ENCODE data around the gene SCAMP4.

SCAMP4 gene

DNA sequence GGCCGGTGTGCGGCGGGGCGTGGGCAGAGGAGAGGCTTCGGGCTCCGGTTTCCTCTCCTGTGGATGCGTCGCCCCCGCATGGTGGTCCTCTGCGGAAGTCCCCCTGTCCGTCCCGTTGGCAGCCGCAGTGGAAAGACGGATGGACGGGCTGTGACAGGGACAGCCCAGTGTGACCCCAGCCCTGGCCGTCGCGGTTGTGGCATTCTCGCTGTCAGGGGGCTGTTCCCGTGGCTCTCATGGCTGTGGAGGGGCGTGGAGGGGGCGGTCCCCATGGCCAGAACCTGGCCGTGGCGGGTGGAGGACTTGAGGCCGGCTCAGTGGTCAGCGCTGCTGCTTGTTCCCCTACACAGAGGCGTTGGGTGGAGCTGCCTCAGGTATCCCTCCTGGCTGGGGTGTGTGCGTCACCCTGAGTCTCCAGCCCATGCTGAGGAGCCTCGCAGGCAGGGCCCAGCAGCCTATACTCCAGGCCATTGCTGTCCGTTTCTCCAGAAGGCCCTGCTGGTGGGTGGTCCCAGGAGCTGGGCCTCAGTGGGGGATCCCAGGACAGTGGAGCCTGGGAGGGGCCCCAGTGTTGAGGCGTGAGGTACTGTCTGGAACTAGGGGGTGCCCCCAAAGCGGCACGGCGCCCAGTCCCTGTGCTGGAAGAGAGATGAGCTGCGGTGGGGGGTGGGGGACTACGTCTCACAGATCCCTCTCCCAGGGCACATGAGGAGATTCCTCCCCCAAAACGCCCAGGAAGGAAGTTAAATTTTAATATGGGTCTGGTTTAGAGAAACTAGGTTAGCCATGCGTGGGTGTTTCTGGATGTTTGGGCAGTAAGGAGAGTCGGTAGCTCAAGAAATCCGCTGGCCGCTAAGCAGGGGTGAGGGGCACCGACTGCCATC is 56.0 kb downstream of the SCAMP4 start:
- in situ Hi-C loops (cut with HindIII; ENCODE audit: low sequenced_read_pairs), result no loop called here
- TF ChIP-seq, protein P1, sequence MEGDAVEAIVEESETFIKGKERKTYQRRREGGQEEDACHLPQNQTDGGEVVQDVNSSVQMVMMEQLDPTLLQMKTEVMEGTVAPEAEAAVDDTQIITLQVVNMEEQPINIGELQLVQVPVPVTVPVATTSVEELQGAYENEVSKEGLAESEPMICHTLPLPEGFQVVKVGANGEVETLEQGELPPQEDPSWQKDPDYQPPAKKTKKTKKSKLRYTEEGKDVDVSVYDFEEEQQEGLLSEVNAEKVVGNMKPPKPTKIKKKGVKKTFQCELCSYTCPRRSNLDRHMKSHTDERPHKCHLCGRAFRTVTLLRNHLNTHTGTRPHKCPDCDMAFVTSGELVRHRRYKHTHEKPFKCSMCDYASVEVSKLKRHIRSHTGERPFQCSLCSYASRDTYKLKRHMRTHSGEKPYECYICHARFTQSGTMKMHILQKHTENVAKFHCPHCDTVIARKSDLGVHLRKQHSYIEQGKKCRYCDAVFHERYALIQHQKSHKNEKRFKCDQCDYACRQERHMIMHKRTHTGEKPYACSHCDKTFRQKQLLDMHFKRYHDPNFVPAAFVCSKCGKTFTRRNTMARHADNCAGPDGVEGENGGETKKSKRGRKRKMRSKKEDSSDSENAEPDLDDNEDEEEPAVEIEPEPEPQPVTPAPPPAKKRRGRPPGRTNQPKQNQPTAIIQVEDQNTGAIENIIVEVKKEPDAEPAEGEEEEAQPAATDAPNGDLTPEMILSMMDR (IDR thresholded peaks at IDR 0.05; ENCODE audit: low read depth, low read length, missing control alignments), result no peak
- H3K4me3 ChIP-seq (ENCODE audit: low read depth, low read length), result no peak overlapping the region
- no peak for DNase-seq (ENCODE audit: low read depth)

DNA sequence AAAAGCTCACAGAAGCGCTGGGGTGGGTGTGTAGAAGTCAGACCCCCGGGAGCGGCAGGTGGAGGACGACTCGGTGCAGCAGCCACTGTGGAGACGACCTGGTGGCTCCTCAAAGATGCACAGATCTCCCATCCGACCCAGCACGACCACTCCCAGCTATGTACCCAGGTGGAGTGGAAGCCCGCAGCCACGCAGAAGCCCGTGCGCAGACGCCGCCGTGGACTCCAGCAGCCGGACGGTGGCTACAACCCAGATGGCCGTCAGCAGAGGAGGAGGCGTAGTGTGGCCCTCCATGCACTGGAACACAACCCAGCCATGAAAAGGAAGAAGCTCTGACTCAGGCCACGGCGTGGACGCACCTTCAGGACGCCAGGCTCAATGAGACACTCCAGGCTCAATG is 57.5 kb downstream of the SCAMP4 start:
- TF ChIP-seq, protein P1 (IDR thresholded peaks at IDR 0.05; ENCODE audit: low read depth, low read length, missing control alignments), result no peak
- no peak for DNase-seq (ENCODE audit: low read depth)
- no peak overlapping the region for H3K4me3 ChIP-seq (ENCODE audit: low read depth, low read length)
- in situ Hi-C loops (cut with HindIII; ENCODE audit: low sequenced_read_pairs), result no loop called here

DNA sequence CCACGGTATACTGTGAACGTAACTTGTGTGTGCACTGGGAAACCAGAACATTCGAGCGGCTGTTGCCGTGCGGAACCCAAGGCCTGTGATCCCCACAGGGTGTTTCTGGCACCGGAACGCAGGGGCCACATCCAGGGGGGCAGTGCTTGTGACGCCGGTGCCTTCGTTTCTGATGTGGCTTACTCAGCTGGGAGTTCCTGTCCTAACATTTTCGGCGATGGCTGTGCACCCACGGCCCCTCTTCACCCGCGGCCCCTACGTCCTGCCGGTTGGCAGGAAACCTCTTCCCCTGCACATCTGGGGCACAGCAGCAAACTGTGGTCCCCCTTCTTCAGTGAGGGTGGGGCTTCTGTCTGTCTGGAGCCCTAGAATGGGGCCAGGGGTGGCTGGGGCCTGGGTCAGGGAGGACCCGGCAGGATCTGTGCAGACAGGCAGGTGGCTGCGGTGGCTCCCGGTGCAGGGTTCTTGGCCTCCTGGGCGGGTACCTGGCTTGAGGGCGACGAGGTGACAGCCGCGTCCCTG is 61.9 kb downstream of the SCAMP4 start:
- DNase-seq (ENCODE audit: low read depth), result no peak
- no peak overlapping the region for H3K4me3 ChIP-seq (ENCODE audit: low read depth, low read length)
- TF ChIP-seq, protein P1 (IDR thresholded peaks at IDR 0.05; ENCODE audit: low read depth, low read length, missing control alignments), result no peak
- in situ Hi-C loops (cut with HindIII; ENCODE audit: low sequenced_read_pairs), result no loop called here

DNA sequence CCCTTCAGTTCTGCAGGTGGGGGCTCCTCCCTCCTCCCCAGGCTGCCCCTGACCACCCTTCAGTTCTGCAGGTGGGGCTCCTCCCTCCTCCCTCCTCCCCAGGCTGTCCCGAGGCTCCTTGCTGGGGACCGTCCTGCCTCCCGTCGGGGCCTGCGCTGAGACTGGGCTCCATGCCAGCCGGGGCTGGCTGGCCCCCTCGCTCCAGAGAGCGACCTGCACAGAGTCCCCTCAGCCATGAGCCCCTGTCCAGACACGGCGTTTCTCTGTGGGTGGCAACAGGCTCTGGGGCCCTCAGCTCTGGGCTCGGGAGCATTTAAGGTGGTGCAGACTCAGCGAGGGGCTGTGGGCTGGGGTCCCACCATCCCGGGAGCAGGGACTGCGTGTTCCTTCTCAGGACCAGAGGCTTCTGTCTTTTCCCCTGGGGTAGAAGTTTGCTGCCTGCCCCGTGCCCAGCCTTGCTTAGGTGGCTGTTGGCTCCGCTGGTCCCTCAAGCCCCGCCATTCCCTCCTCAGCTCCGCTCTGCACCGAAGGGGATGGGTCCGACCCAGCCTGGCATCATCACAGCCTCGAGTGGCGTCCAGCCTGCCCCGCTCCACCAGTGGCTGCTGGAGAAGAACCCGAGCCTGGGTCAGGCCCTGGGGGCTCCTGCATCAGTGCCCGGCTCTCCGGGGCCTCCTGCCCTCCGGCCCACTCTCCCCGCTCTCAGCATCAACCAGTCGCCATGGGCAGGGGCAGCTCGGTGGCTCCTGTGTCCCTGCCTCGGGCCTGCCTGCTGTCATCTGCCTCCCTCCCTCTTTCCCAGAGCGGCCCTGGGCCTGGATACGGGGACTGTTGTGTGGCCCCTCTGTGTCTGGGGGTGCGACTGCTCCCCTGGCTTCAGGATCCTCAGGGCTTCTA is 63.3 kb downstream of the SCAMP4 start:
- no peak overlapping the region for H3K4me3 ChIP-seq (ENCODE audit: low read depth, low read length)
- DNase-seq (ENCODE audit: low read depth), result no peak
- in situ Hi-C loops (cut with HindIII; ENCODE audit: low sequenced_read_pairs), result no loop called here
- TF ChIP-seq, protein P1 (IDR thresholded peaks at IDR 0.05; ENCODE audit: low read depth, low read length, missing control alignments), result no peak

DNA sequence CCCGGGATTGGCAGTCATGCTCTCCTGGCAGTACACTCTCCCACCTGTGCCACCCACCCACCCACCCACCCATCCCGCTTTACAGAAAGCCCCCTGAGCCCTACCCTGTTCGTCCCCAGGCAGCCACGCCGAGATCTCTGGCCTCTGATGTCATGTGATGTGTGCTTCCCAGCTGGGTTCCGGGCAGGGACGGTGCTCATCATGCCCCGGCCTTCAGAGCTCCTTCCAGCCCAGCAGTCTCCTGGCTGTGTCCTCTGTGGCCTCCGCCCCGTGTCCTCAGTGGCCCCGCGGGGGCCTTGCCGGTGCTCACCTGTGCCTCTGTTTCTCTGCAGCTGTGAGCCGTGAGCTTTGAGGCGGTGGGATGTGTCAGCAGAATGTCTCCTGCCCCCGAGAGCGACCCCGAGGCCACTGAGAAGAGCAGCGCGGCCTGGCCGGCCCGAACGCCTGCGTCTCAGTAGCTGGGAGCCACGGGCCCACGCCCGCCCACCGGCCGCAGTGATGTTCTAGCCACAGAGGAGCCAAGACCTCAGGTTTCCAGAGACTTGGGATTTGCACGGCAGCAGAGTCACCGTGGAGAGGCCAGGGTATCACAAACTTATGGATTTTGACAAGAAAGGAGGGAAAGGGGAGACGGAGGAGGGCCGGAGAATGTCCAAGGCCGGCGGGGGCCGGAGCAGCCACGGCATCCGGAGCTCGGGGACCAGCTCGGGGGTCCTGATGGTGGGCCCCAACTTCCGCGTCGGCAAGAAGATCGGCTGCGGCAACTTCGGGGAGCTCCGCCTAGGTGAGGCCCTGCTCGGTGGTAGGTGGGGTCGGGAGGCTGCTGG is 64.2 kb downstream of the SCAMP4 start:
- H3K4me3 ChIP-seq (ENCODE audit: low read depth, low read length), result no peak overlapping the region
- no peak for DNase-seq (ENCODE audit: low read depth)
- in situ Hi-C loops (cut with HindIII; ENCODE audit: low sequenced_read_pairs), result no loop called here
- TF ChIP-seq, protein P1 (IDR thresholded peaks at IDR 0.05; ENCODE audit: low read depth, low read length, missing control alignments), result no peak

Data from astrocyte of the cerebellum (primary cell).